ENCODE data around the gene CCNY. TPM values are rescaled to one million over a fixed set of nuclear protein-coding genes. Genes with fewer than 3 reads are reported as not detected.

Gene CCNY
- 68.7 to 76.0 TPM (median 74.6 TPM) in 3 replicates for total RNA-seq
- long read RNA-seq, full-length matches to known transcripts: 74 of 86 reads
- long read RNA-seq, partial matches to known transcripts: 2 of 86 reads
- long read RNA-seq, other reads (novel, unspliced or antisense): 10 of 86 reads

- Mint-ChIP-seq H3K4me3 (ENCODE audit: unreplicated experiment) (peak within 1 kb of the TSS; percentile 93), H3K27ac (ENCODE audit: unreplicated experiment) (peak within 1 kb of the TSS; percentile 85), H3K9me3 (ENCODE audit: low read depth) (no peaks in the 10 kb centered on the region), H3K27me3 (ENCODE audit: low read depth) (no peaks in the 10 kb centered on the region), H3K36me3 (ENCODE audit: low read depth) (no peaks in the 10 kb centered on the region), H3K4me1 (ENCODE audit: low read depth) (peaks cover 78% of the 10 kb centered on the region)
- TF ChIP-seq CTCF (IDR thresholded peaks at IDR 0.05): no peak
- peak; percentile 92 for DNase-seq (ENCODE audit: low spot score)
Observed at GRCh38 chr10:35336084-35336831, at the start of gene CCNY. Gene CCNY (plus strand): TSS chr10:35336509. CDS start chr10:35337054, 545 bp downstream.

GRCh38 chr10:35289198-35289597 lies 47.1 kb upstream of the CCNY start:
- H3K27me3 Mint-ChIP-seq (ENCODE audit: low read depth): no peaks in the 10 kb centered on the region
- H3K4me1 Mint-ChIP-seq (ENCODE audit: low read depth): peaks cover 3% of the 10 kb centered on the region
- no peak for DNase-seq (ENCODE audit: low spot score)
- TF ChIP-seq CTCF (IDR thresholded peaks at IDR 0.05): no peak
- no peak overlapping the region for H3K4me3 Mint-ChIP-seq (ENCODE audit: unreplicated experiment)
- H3K36me3 Mint-ChIP-seq (ENCODE audit: low read depth): no peaks in the 10 kb centered on the region
- H3K27ac Mint-ChIP-seq (ENCODE audit: unreplicated experiment): no peak overlapping the region
- no peaks in the 10 kb centered on the region for H3K9me3 Mint-ChIP-seq (ENCODE audit: low read depth)

- no peak for DNase-seq (ENCODE audit: low spot score)
- no peak for TF ChIP-seq CTCF (IDR thresholded peaks at IDR 0.05)
- Mint-ChIP-seq H3K27me3 (ENCODE audit: low read depth) (no peaks in the 10 kb centered on the region), H3K4me1 (ENCODE audit: low read depth) (no peaks in the 10 kb centered on the region), H3K27ac (ENCODE audit: unreplicated experiment) (no peak overlapping the region), H3K4me3 (ENCODE audit: unreplicated experiment) (no peak overlapping the region), H3K36me3 (ENCODE audit: low read depth) (peaks cover 2% of the 10 kb centered on the region), H3K9me3 (ENCODE audit: low read depth) (peaks cover 11% of the 10 kb centered on the region)
Observed at GRCh38 chr10:35294506-35294905, 41.8 kb upstream of the CCNY start.

- no peaks in the 10 kb centered on the region for H3K27me3 Mint-ChIP-seq (ENCODE audit: low read depth)
- H3K9me3 Mint-ChIP-seq (ENCODE audit: low read depth): peaks cover 11% of the 10 kb centered on the region
- H3K4me1 Mint-ChIP-seq (ENCODE audit: low read depth): peaks cover 8% of the 10 kb centered on the region
- H3K27ac Mint-ChIP-seq (ENCODE audit: unreplicated experiment): no peak overlapping the region
- H3K36me3 Mint-ChIP-seq (ENCODE audit: low read depth): peaks cover 2% of the 10 kb centered on the region
- DNase-seq (ENCODE audit: low spot score): no peak
- TF ChIP-seq CTCF (IDR thresholded peaks at IDR 0.05): no peak
- H3K4me3 Mint-ChIP-seq (ENCODE audit: unreplicated experiment): no peak overlapping the region
Observed at GRCh38 chr10:35299016-35299415, 37.3 kb upstream of the CCNY start.

- Mint-ChIP-seq H3K9me3 (ENCODE audit: low read depth) (peaks cover 11% of the 10 kb centered on the region), H3K27me3 (ENCODE audit: low read depth) (no peaks in the 10 kb centered on the region), H3K4me1 (ENCODE audit: low read depth) (peaks cover 8% of the 10 kb centered on the region), H3K27ac (ENCODE audit: unreplicated experiment) (no peak overlapping the region), H3K4me3 (ENCODE audit: unreplicated experiment) (no peak overlapping the region), H3K36me3 (ENCODE audit: low read depth) (peaks cover 2% of the 10 kb centered on the region)
- no peak for DNase-seq (ENCODE audit: low spot score)
- no peak for TF ChIP-seq CTCF (IDR thresholded peaks at IDR 0.05)
Observed at GRCh38 chr10:35300063-35300699, 36.1 kb upstream of the CCNY start.

All from chondrocyte (in vitro differentiated cells).